Karpas-422 (cell line): ENCODE measurements around the gene ADD1. TPM values are rescaled to one million over a fixed set of nuclear protein-coding genes. Genes with fewer than 3 reads are reported as not detected.

Experiments used
- DNase-seq: peaks from one replicate; pipeline ENCODE4 v3.0.0-alpha.2; 2015
- H2AFZ ChIP-seq: fragments of 200-600 bp; sonication (generic); 2 replicates; pipeline ENCODE4 v1.6.1; 2014; ENCODE audit warnings: antibody characterized with exemption, low read length, mixed read lengths
- H3K27ac ChIP-seq: fragments of 200-600 bp; sonication (generic); 2 replicates; pipeline ENCODE4 v1.5.1; 2014; ENCODE audit warnings: mild to moderate bottlenecking, low read length, moderate library complexity
- H3K27me3 ChIP-seq: fragments of 200-600 bp; sonication (generic); 2 replicates; pipeline ENCODE4 v1.6.1; 2014; ENCODE audit warnings: low read length, mixed read lengths
- H3K36me3 ChIP-seq: fragments of 200-600 bp; sonication (generic); 2 replicates; pipeline ENCODE4 v1.6.1; 2014; ENCODE audit warnings: low read length, mixed read lengths; ENCODE audit not compliant: insufficient read depth
- H3K4me1 ChIP-seq: fragments of 200-600 bp; sonication (generic); 2 replicates; pipeline ENCODE4 v1.6.1; 2014; ENCODE audit warnings: mild to moderate bottlenecking, low read length, mixed read lengths
- H3K4me2 ChIP-seq: fragments of 200-600 bp; sonication (generic); 2 replicates; pipeline ENCODE4 v1.6.1; 2014; ENCODE audit warnings: low read length, low read depth, mild to moderate bottlenecking; ENCODE audit not compliant: poor library complexity, severe bottlenecking
- H3K4me3 ChIP-seq: fragments of 200-600 bp; sonication (generic); 2 replicates; pipeline ENCODE4 v1.5.1; 2014; ENCODE audit warnings: mild to moderate bottlenecking, antibody characterized with exemption, low read length, mixed read lengths
- H3K79me2 ChIP-seq: fragments of 200-600 bp; sonication (generic); 2 replicates; pipeline ENCODE4 v1.6.1; 2014; ENCODE audit warnings: mild to moderate bottlenecking, low read length, mixed read lengths
- H3K9ac ChIP-seq: fragments of 200-600 bp; sonication (generic); 2 replicates; pipeline ENCODE4 v1.6.0; 2014; ENCODE audit warnings: low read length
- H3K9me2 ChIP-seq: fragments of 200-600 bp; sonication (generic), shearing (Covaris generic); replicated peaks from 2 replicates; pipeline ENCODE4 v1.6.0; 2014; ENCODE audit warnings: mild to moderate bottlenecking, low read length, moderate library complexity; ENCODE audit not compliant: insufficient read depth
- H3K9me3 ChIP-seq: fragments of 300-700, 200-600 bp; sonication (generic); 2 replicates; pipeline ENCODE4 v1.6.1; 2014; ENCODE audit warnings: low read length, mixed read lengths
- H4K20me1 ChIP-seq: fragments of 200-600 bp; sonication (generic); 2 replicates; pipeline ENCODE4 v1.6.1; 2014; ENCODE audit warnings: mild to moderate bottlenecking, antibody characterized with exemption, low read length, low read depth; ENCODE audit not compliant: insufficient read depth
- total RNA-seq: library from RNA; depleted of rRNA; stranded (reverse); fragments of >200 nt; shearing (Covaris generic); gene quantifications from 2 replicates; pipeline ENCODE4 v1.2.3, GENCODE V29; 2014; ENCODE audit warnings: low replicate concordance

Gene ADD1
- total RNA-seq, 1 experiment from 2014 or later = 69.7 TPM

GRCh38 chr4:2857349-2857927 lies 13.8 kb downstream of the ADD1 start:
- Histone ChIP-seq H3K9me2 (no peaks in the 10 kb centered on the region), H3K4me1 (peaks cover 26% of the 10 kb centered on the region), H2AFZ (no peak overlapping the region), H3K36me3 (no peaks in the 10 kb centered on the region), H3K4me3 (no peak overlapping the region), H3K4me2 (no peak overlapping the region), H4K20me1 (peaks cover 52% of the 10 kb centered on the region), H3K9ac (no peak overlapping the region), H3K9me3 (no peaks in the 10 kb centered on the region), H3K79me2 (no peaks in the 10 kb centered on the region), H3K27me3 (no peaks in the 10 kb centered on the region), H3K27ac (no peak overlapping the region)
- DNase-seq = no peak

DNA sequence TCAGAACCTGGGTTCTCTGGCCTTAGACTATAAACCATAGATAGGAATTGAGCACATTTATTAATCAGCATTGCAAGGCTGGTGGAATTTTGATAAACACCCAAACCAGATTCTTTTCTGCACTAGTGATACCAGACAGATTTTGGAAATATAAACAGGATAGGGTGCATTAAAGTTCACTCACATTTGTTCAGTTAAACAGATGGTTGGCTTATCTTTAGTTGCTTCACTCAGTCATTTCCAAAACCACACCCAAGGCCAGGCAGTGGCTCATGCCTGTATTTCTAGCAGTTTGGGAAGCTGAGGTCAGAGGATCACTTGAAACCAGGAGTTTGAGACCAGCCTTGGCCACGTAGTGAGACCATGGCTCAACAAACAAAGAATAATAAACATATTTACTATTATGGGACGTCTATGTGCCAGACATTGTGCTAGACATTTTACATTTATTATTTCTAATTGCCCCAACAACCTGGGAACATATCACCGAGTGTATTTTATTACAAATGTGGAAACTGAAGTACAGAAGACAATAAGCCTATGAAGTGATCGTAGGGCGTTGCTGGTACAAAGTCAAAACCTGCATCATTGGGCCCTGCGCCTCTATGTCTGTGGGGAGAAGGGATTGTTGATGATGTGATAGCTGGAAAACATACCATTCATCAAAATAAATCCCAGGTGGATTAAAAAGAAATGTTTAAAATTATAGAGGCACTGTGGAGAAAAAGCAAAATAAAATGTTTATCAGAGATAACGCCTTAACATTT lies 15.0 kb downstream of the ADD1 start:
- Histone ChIP-seq H4K20me1 (peaks cover 55% of the 10 kb centered on the region), H3K9me3 (no peaks in the 10 kb centered on the region), H3K4me2 (no peak overlapping the region), H3K79me2 (peaks cover 7% of the 10 kb centered on the region; the same call in 1 of the 2 replicates), H2AFZ (no peak overlapping the region), H3K9me2 (no peaks in the 10 kb centered on the region), H3K27ac (no peak overlapping the region), H3K4me3 (no peak overlapping the region), H3K9ac (no peak overlapping the region), H3K4me1 (peaks cover 22% of the 10 kb centered on the region), H3K36me3 (no peaks in the 10 kb centered on the region), H3K27me3 (no peaks in the 10 kb centered on the region)
- DNase-seq = no peak

DNA sequence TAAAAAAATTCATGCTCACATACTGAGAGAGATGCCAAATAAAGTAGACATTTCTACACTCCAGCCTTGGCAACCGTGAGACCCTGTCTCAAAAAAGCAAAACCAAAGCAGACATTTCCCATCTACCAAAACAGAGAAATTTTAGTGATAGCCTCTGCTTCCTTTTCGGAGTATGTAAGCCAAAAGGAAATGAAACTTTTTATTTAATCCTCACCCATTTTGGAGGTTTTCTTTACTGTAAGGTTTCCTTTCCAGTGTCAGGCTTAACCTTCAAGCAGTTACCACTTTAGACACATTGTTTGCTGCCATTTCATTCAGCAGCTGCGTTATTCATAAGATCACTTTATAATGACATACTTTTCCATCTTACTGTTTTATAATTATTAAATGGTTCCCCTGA lies 15.9 kb downstream of the ADD1 start:
- no peak overlapping the region for H3K27ac ChIP-seq

DNA sequence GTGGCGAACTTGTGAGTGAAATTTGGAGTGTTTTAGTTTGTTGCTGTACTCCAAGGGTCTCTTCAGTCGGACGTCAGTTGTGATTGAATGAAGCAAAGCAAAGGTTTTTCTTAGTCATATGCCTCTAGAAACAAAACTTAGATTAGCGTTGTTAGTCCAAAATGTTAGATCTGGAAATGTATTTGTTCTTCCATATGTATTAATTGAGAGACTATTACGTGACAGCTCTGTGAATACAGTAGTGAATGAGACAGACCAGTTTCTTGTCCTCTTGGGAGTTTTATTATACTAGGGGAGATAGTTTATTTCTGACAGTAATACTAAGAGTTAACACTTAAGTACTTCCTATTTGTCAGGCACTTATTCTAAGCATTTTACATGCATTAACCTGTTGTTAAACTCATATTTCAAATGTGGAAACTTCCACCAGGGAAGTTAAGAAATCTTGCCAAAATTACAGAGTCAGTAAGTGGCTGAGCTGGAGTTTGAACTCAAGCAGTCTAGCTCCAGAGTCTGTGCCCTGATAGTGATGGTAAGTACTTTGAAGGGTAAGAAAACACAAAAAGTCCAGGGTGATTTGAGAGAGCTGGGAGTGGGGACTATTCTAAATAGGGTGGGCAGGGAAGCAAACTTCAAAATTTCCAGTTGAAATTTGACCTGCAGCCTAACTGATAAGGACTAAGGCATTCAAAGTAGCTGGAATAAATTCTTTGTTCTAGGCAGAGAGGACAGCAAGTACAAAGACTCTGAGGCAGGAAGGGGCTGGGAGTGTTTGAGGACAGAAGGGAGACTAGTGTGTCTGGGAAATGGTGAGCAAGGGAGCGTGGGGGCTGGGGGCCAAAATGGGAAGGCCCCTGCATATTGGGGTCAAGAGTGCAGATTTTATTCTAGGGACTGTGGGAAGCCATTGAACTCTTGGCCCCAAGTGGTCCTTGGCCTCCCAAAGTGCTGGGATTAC lies 17.0 kb downstream of the ADD1 start:
- no peak overlapping the region for H3K9ac ChIP-seq
- H3K36me3 ChIP-seq = no peaks in the 10 kb centered on the region
- no peak overlapping the region for H3K27ac ChIP-seq
- H3K4me2 ChIP-seq = no peak overlapping the region
- peaks cover 22% of the 10 kb centered on the region for H3K4me1 ChIP-seq
- no peaks in the 10 kb centered on the region for H3K9me2 ChIP-seq
- peaks cover 66% of the 10 kb centered on the region for H4K20me1 ChIP-seq
- no peak overlapping the region for H2AFZ ChIP-seq
- DNase-seq = no peak
- H3K79me2 ChIP-seq = peaks cover 8% of the 10 kb centered on the region; the same call in 1 of the 2 replicates
- no peaks in the 10 kb centered on the region for H3K27me3 ChIP-seq
- no peak overlapping the region for H3K4me3 ChIP-seq
- no peaks in the 10 kb centered on the region for H3K9me3 ChIP-seq

More for the DNA sequence above, 15.9 kb downstream of the ADD1 start:
- no peak overlapping the region for H3K9ac ChIP-seq
- H3K9me3 ChIP-seq = no peaks in the 10 kb centered on the region
- DNase-seq = peak; percentile 67
- peaks cover 22% of the 10 kb centered on the region for H3K4me1 ChIP-seq
- peak overlapping the region; percentile 16 for H3K4me2 ChIP-seq
- peaks cover 8% of the 10 kb centered on the region; the same call in 1 of the 2 replicates for H3K79me2 ChIP-seq
- no peak overlapping the region for H2AFZ ChIP-seq
- H3K27me3 ChIP-seq = no peaks in the 10 kb centered on the region
- H3K4me3 ChIP-seq = no peak overlapping the region
- no peaks in the 10 kb centered on the region for H3K36me3 ChIP-seq
- H4K20me1 ChIP-seq = peaks cover 59% of the 10 kb centered on the region
- H3K9me2 ChIP-seq = no peaks in the 10 kb centered on the region

DNA sequence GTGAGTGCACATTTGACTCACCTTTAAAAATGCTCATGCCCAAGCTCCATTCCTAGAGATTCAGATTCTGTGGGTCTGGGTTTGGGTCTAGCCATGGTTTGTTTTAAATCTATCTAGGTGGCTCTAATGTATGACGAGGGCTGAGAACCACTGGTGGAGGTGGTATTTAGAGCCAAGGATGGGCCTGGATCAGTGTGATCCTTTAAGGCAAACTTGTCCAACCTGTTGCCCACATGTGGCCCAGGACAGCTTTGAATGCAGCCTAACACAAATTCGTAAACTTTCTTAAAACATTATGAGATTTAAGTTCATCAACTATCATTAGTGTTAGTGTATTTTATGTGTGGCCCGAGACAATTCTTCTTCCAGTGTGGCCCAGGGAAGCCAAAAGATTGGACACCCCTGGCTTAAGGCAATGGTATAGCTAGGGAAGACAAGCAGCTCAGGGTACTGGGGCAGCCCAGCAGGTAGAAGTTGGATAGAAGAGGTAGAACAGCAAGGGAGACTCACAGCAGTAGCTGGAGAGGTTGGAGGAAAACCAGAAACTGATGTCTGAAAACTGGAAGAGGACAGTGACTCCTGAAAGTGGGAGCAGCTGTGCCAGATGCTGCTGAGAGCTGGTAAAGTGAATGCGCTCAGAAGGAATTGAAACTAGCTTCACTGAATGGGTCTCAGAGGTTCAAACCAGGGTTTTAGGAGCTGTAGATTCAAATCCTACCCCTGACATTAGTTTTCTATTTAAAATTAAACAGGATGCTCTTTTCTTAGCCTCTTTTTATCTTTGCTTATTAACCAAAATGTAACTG lies 18.2 kb downstream of the ADD1 start:
- DNase-seq = no peak
- Histone ChIP-seq H3K27ac (no peak overlapping the region), H4K20me1 (peaks cover 61% of the 10 kb centered on the region), H3K9me2 (no peaks in the 10 kb centered on the region), H3K9me3 (no peaks in the 10 kb centered on the region), H3K9ac (no peak overlapping the region), H3K79me2 (peaks cover 8% of the 10 kb centered on the region; the same call in 1 of the 2 replicates), H3K4me3 (no peak overlapping the region), H3K36me3 (no peaks in the 10 kb centered on the region), H2AFZ (no peak overlapping the region), H3K4me2 (no peak overlapping the region), H3K27me3 (no peaks in the 10 kb centered on the region), H3K4me1 (peaks cover 22% of the 10 kb centered on the region)

- Histone ChIP-seq H2AFZ (no peak overlapping the region), H3K9ac (no peak overlapping the region), H3K79me2 (peaks cover 8% of the 10 kb centered on the region; the same call in 1 of the 2 replicates), H3K9me2 (no peaks in the 10 kb centered on the region), H3K4me1 (peaks cover 22% of the 10 kb centered on the region), H3K27me3 (no peaks in the 10 kb centered on the region), H3K36me3 (no peaks in the 10 kb centered on the region), H3K9me3 (no peaks in the 10 kb centered on the region), H4K20me1 (peaks cover 64% of the 10 kb centered on the region), H3K27ac (no peak overlapping the region), H3K4me3 (no peak overlapping the region), H3K4me2 (no peak overlapping the region)
- DNase-seq = no peak
These were observed 18.9 kb downstream of the ADD1 start for GRCh38 chr4:2862528-2862927.

DNA sequence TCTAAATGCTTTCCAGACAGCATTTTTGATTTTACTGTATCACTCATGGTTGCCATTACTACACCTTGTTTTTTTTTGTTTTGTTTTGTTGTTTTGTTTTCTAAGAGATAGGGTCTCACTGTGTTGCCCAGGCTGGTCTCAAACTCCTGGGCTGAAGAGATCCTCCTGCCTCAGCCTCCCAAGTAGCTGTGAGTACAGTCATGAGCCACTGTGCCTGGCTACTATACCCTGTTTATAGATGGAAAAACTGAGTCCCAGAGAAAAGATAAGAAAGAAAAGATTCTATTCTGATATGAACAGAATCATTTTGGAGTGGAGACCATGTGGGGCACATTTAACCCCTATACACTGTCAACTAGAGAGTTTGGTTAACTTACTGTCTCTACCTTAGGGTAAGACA lies 20.0 kb downstream of the ADD1 start:
- Histone ChIP-seq H3K4me2 (no peak overlapping the region), H3K4me3 (no peak overlapping the region), H3K4me1 (peaks cover 22% of the 10 kb centered on the region), H3K36me3 (no peaks in the 10 kb centered on the region), H3K9me2 (no peaks in the 10 kb centered on the region), H3K9ac (no peak overlapping the region), H3K27me3 (no peaks in the 10 kb centered on the region), H3K79me2 (peaks cover 8% of the 10 kb centered on the region; the same call in 1 of the 2 replicates), H4K20me1 (peaks cover 59% of the 10 kb centered on the region), H3K9me3 (no peaks in the 10 kb centered on the region), H2AFZ (no peak overlapping the region), H3K27ac (no peak overlapping the region)
- no peak for DNase-seq
